Neural cell (in vitro differentiated cells): ENCODE measurements around the gene MEGF6.

Experiments used
- POLR2AphosphoS5 ChIP-seq: IDR thresholded peaks from 2 replicates; pipeline ENCODE4 v1.6.1; 2012
- RAD21 ChIP-seq: fragments of 450-650 bp; conservative IDR thresholded peaks from 2 replicates; pipeline ENCODE4 v1.6.1; 2014; ENCODE audit warnings: antibody characterized with exemption, mild to moderate bottlenecking, moderate library complexity
- TAF1 ChIP-seq: IDR thresholded peaks from 2 replicates; pipeline ENCODE4 v1.6.1; 2012; ENCODE audit warnings: low read depth
- TF ChIP-seq, protein P1 (sequence below): fragments of 450-650 bp; IDR thresholded peaks from 2 replicates; pipeline ENCODE4 v1.5.1; 2014; ENCODE audit warnings: antibody characterized with exemption, mild to moderate bottlenecking, moderate library complexity; ENCODE audit not compliant: poor library complexity, severe bottlenecking

DNA sequence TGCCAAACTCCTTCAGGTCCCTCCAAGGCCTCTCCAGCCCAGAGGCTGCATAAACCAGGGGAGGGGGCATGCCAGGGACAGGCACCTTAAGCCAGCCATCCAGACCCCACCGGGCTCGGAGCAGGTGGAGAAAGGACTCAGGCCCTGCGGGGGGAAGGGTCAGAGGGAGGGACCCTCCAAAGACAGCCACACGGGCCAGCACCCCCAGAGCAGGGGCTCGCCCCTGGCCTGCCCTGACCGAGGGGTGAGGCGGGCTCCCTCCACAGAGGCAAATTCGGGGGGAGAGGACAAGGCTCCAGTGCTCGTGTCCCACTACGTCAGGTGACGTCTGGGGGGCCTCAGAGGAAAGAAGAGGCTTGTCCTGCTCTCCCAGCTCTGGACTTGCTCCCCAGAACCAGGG, 8.2 kb downstream of the MEGF6 start:
- TF ChIP-seq RAD21: no peak
- no peak for TF ChIP-seq TAF1
- TF ChIP-seq, protein P1, sequence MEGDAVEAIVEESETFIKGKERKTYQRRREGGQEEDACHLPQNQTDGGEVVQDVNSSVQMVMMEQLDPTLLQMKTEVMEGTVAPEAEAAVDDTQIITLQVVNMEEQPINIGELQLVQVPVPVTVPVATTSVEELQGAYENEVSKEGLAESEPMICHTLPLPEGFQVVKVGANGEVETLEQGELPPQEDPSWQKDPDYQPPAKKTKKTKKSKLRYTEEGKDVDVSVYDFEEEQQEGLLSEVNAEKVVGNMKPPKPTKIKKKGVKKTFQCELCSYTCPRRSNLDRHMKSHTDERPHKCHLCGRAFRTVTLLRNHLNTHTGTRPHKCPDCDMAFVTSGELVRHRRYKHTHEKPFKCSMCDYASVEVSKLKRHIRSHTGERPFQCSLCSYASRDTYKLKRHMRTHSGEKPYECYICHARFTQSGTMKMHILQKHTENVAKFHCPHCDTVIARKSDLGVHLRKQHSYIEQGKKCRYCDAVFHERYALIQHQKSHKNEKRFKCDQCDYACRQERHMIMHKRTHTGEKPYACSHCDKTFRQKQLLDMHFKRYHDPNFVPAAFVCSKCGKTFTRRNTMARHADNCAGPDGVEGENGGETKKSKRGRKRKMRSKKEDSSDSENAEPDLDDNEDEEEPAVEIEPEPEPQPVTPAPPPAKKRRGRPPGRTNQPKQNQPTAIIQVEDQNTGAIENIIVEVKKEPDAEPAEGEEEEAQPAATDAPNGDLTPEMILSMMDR: no peak
- TF ChIP-seq POLR2AphosphoS5: no peak
